RCC 7860 (cell line): ENCODE measurements around the gene LDLRAD4.

Experiments used
- DNase-seq: peaks from one replicate; pipeline ENCODE4 v3.0.0-alpha.2; 2015; ENCODE audit warnings: low spot score
- FAIRE-seq: peaks from 2 replicates; lab custom pipeline; 2012; peaks lifted over from hg19 to GRCh38; lab: Jason Lieb, UNC

Gene LDLRAD4

GRCh38 chr18:13394801-13395200, 176.2 kb downstream of the LDLRAD4 start:
- FAIRE-seq (no peak), DNase-seq (no peak)

DNA sequence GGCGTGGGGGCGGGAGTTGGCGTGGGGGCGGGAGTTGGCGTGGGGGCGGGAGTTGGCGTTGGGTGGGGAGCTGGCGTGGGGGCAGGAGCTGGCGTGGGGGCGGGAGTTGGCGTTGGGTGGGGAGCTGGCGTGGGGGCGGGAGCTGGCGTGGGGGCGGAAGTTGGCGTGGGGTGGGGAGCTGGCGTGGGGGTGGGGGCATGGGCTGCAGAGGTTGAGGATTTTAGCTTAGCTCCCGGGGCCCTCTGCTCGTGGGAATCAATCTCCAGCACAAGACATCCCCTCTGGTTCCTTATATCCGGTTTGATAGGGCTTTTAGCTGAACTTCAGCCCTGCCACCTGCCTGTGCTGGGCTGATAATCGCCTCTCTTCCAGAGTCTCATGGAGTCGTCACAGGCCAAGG, 177.0 kb downstream of the LDLRAD4 start:
- no peak for DNase-seq
- FAIRE-seq = no peak

GRCh38 chr18:13397504-13398163, 179.1 kb downstream of the LDLRAD4 start:
- no peak for FAIRE-seq
- no peak for DNase-seq

DNA sequence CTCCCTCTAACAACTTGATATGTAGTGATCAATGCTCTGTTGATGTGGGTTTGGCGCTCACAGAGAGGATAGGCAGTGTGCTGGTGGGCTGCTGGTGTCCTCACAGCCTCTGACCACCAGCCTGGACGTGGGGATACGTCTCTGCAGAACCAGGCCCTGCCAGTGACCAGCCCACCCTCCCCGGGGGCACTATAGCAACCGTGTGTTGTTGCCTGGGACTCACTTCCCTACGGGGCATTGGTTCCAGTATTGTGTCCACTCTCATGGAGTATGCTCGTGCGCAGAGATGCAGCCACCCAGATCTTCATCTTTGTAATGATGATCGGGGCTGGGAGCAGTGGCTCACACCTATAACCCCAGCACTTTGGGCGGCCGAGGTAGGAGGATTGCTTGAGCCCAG, 180.1 kb downstream of the LDLRAD4 start:
- no peak for FAIRE-seq
- no peak for DNase-seq

GRCh38 chr18:13399511-13399910, 181.0 kb downstream of the LDLRAD4 start:
- no peak for DNase-seq
- no peak for FAIRE-seq

GRCh38 chr18:13400636-13401315, 182.2 kb downstream of the LDLRAD4 start:
- FAIRE-seq = no peak
- DNase-seq = no peak

- no peak for FAIRE-seq
- DNase-seq = no peak
These were observed 182.8 kb downstream of the LDLRAD4 start for GRCh38 chr18:13401404-13401803.

DNA sequence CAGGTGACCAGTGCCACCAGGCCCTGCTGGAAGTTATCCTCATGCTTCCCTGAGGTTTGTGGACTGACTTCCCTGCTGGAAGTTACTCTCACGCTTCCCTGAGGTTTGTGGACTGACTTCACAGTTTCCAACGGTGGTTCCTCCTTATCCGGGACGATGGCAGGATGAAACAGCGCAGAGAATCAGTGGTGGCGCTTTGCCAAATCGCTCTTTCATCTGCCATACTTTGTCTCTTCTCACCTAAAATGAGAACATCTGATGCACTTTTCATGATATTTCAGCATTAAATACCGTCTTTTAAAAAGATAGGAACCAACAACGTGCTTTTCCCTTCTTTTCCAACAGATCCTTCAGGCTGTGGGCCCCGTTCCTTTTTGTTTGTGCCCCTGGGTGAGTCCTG, 183.3 kb downstream of the LDLRAD4 start:
- FAIRE-seq = no peak
- no peak for DNase-seq

- no peak for DNase-seq
- no peak for FAIRE-seq
These were observed 185.4 kb downstream of the LDLRAD4 start for GRCh38 chr18:13403786-13404549.

- DNase-seq (no peak), FAIRE-seq (no peak)
These were observed 186.9 kb downstream of the LDLRAD4 start for GRCh38 chr18:13405305-13406038.

GRCh38 chr18:13406049-13406615, 187.6 kb downstream of the LDLRAD4 start:
- no peak for DNase-seq
- FAIRE-seq = no peak

DNA sequence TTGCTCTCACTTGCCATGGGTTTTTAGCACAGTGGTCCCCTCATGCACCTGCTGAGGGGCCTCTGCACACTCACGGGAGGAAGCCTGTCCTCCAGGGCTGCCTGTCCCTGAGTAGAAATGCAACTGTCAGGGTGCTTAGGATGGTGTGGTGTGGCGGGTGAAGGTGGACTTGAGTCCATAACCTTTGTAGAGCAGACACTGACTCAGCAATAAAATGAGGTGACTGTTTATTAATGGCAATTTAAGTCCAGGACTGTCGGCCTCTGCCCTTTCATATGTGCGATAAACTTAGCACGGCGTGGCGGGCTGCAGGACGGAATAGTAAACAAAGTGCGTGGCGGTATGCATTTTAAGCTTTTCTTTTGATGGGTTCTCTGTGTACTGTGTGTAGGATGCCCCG, 188.2 kb downstream of the LDLRAD4 start:
- DNase-seq (no peak), FAIRE-seq (no peak)

DNA sequence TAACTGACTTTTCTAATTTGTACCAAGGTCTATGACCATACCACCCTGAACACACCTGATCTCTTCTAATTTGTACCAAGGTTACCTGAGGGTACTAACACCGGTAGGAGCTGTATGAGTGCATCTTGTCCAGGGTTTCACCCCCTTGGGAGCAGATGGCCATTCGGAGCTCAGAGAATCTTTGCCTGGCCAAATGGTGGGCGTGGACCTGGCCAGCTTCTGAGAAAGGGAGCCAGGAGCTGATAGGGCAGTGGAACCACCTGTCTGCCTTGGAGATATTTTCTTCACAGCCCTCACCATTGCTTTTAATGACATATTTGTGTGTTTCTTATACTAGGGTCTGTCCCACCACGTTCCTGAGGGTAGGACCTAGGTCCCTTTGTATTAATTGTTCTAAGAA, 188.9 kb downstream of the LDLRAD4 start:
- DNase-seq = no peak
- no peak for FAIRE-seq

DNA sequence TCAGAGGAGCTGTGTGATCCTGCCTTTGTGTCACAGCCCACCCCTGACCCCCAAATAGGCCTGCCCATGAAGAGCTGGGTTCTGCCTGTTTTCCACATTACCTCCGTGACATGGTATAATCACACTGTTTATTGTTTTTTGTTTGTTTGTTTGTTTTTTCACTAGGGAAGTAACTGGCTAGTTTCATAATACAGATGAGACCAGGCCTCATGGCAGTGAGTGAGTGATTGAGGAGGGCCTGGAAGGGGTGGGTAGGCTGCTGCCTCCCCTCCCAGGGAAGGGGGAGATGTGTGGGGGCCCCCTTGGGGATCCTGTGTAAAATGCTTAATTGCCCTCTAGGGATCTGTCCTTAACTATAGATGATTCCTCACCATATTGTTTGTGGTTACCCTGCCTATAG, 190.5 kb downstream of the LDLRAD4 start:
- FAIRE-seq = no peak

DNA sequence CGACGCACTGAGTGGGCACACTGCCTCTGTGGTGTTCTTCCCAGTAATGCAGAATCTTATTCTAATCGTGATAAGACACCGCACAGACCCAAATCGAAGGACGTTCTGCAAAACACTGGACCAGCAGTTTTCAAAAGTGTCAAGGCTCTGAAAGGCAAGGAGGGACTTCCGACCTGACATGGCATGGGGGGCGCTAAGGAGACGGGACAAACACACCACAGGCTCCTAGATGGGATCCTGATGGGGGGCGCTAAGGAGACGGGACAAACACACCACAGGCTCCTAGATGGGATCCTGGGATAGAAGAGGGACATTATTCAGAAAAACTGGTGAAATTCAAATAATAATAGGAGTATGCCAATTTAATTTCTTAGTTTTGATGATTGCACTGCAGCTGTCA, 191.4 kb downstream of the LDLRAD4 start:
- DNase-seq = no peak
- no peak for FAIRE-seq

More for the DNA sequence above, 190.5 kb downstream of the LDLRAD4 start:
- DNase-seq = no peak

- FAIRE-seq = no peak
- DNase-seq = no peak
These were observed 191.9 kb downstream of the LDLRAD4 start for GRCh38 chr18:13410471-13410870.

DNA sequence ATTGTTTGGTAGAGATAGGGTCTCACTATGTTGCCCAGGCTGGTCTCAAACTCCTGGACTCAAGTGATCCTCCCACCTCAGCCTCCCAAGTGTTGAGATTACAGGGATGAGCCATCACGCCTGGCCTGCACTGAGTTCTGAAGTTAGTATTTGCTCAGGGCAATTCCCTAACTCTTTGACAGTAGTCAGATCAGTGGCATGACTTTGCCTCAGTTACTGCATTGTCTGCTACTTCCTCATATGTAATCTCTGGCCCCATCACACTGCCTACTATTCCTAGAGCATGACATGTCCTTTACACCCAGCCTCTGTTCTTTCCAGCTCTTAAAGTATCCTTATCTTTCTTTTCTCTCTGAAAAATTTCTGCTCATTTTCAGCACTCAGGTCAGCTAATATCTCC, 193.5 kb downstream of the LDLRAD4 start:
- DNase-seq = no peak

DNA sequence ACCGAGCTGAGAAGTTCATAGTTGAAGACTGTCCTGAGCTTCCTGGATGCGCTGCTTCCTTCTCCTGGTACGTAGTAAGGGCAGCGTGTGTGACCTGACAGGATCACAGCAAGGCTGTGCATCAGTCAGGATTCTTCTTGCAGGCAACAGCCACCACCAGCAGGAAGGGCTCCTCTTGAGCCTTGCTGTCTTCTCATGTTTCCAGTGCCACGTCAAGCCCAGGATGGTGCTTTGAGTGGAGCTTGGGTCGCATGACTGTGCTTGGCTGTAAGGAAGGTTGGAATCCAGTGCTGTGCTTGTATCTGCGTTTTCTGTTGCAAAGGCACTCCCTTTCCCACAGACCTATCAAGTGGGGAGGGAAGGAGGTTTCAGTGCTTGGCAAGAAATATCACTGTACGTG, 194.3 kb downstream of the LDLRAD4 start:
- DNase-seq (no peak), FAIRE-seq (no peak)

More for the DNA sequence above, 193.5 kb downstream of the LDLRAD4 start:
- FAIRE-seq = no peak

DNA sequence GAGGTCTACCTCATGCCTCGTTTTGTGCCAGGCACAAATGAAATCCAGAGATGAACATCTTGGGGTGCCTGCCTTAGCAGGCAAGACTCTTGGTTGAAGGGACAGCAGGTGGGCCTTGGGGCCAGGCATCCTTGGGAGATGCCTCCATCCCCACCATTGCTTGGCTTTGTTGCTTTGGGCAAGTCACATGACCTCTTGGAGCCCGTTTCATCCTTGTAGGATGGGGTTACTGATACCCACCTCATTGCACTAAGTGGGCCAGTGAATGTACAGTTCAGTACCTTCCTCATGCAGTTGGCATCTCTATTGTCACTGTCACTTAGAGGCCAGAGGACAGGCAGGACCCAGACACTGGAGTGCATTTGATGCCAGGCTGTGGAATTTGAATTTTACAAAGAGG, 195.5 kb downstream of the LDLRAD4 start:
- no peak for FAIRE-seq
- DNase-seq = no peak

GRCh38 chr18:13414521-13414920, 196.0 kb downstream of the LDLRAD4 start:
- FAIRE-seq (no peak), DNase-seq (no peak)

GRCh38 chr18:13415736-13416135, 197.2 kb downstream of the LDLRAD4 start:
- FAIRE-seq (no peak), DNase-seq (no peak)
